HepG2 (cell line): ENCODE measurements around the gene IGF2. TPM values are rescaled to one million over a fixed set of nuclear protein-coding genes. Genes with fewer than 3 reads are reported as not detected.

ENCODE experiments used
- ATAC-seq: fragments of 200-7000 bp; cut with Tn5 transposase; 3 replicates; pipeline ENCODE4 v1.9.1; 2020; ENCODE audit warnings: mild to moderate bottlenecking, moderate library complexity
- BruUV-seq: library from RNA; stranded (reverse); fragments of 400-500 nt; replicated peaks from 2 replicates; lab custom pipeline; 2021; lab: Mats Ljungman, UMichigan
- CTCF ChIA-PET: fragments of 300-600 bp; formaldehyde crosslinking; extraction: SDS; loops from one replicate; lab custom pipeline; 2021; ENCODE audit warnings: low total read pairs, inconsistent platforms, low intra/inter-chr PET ratio; lab: Yijun Ruan, JAX
- POLR2A ChIA-PET: fragments of 350-600 bp; sonication (Branson Sonifier 250); formaldehyde crosslinking; loops from one replicate; lab custom pipeline; 2020; ENCODE audit warnings: antibody characterized with exemption, inconsistent platforms; lab: Yijun Ruan, JAX
- DNase-seq: peaks from one replicate; pipeline ENCODE4 v3.0.0-alpha.2; 2015; ENCODE audit warnings: low spot score
- FAIRE-seq: peaks from 3 replicates; lab custom pipeline; 2011; peaks lifted over from hg19 to GRCh38; lab: Jason Lieb, UNC
- H2AFZ ChIP-seq: one replicate; pipeline ENCODE4 v1.6.1; 2011; ENCODE audit warnings: low read length, inconsistent platforms
- H3K27ac ChIP-seq: fragments of 300-600 bp; 3 replicates; pipeline ENCODE4 v1.8.0; 2011; ENCODE audit warnings: mixed run types, mild to moderate bottlenecking, mixed read lengths, low read length, inconsistent platforms; ENCODE audit not compliant: insufficient read depth; ENCODE audit errors: extremely low read length
- H3K27me3 ChIP-seq, 2 experiments: fragments of 200-600 bp in 1 of 2; 2 replicates in 1 of 2; 3 replicates in 1 of 2; pipeline versions ENCODE4 v1.6.0 to v1.8.0; 2011; ENCODE audit warnings: low read length in 2 of 2, mild to moderate bottlenecking in 2 of 2, moderate library complexity in 2 of 2, inconsistent platforms in 1 of 2; ENCODE audit not compliant: insufficient read depth in 2 of 2, control insufficient read depth in 1 of 2
- H3K36me3 ChIP-seq, 2 experiments: fragments of 200-600 bp in 1 of 2; replicated peaks in 1 of 2; 2 replicates in 1 of 2; 3 replicates in 1 of 2; pipeline versions ENCODE4 v1.5.1 to v1.8.0; 2011; ENCODE audit warnings: low read length in 2 of 2, inconsistent platforms in 1 of 2; ENCODE audit not compliant: insufficient read depth in 2 of 2, control insufficient read depth in 1 of 2
- H3K4me1 ChIP-seq: 2 replicates; pipeline ENCODE4 v1.5.1; 2012; ENCODE audit warnings: low read length, inconsistent platforms; ENCODE audit not compliant: insufficient read depth
- H3K4me2 ChIP-seq: 2 replicates; pipeline ENCODE4 v1.6.0; 2011; ENCODE audit warnings: low read depth, low read length, inconsistent platforms
- H3K4me3 ChIP-seq, 3 experiments: fragments of 200-600 bp in 1 of 3; sonication (generic), shearing (Covaris generic) in 1 of 3; replicated peaks in 1 of 3; 2 replicates each; pipeline ENCODE4 v1.5.1; 2011 to 2016; ENCODE audit warnings: low read length in 3 of 3, inconsistent platforms in 2 of 3, low read depth in 2 of 3, mild to moderate bottlenecking in 2 of 3, control low read depth in 1 of 3, mixed read lengths in 1 of 3; ENCODE audit not compliant: insufficient read depth in 1 of 3
- H3K79me2 ChIP-seq: one replicate; pipeline ENCODE4 v1.6.1; 2011; ENCODE audit warnings: low read length, inconsistent platforms; ENCODE audit not compliant: insufficient read depth
- H3K9ac ChIP-seq: 2 replicates; pipeline ENCODE4 v1.6.0; 2011; ENCODE audit warnings: mild to moderate bottlenecking, low read depth, low read length, inconsistent platforms; ENCODE audit not compliant: insufficient read depth
- H3K9me3 ChIP-seq: 2 replicates; pipeline ENCODE4 v1.5.1; 2012; ENCODE audit warnings: mild to moderate bottlenecking, low read length
- H4K20me1 ChIP-seq: 2 replicates; pipeline ENCODE4 v1.6.0; 2011; ENCODE audit warnings: inconsistent platforms, mild to moderate bottlenecking, low read length, moderate library complexity; ENCODE audit not compliant: insufficient read depth
- CBX2 ChIP-seq, 2 experiments: fragments of 200-600 bp in 1 of 2; sonication (generic); formaldehyde crosslinking in 1 of 2; IDR thresholded peaks; 2 replicates each; pipeline versions ENCODE4 v1.7.0 to v1.8.1; 2018 to 2022; ENCODE audit warnings: low read depth in 2 of 2, low read length in 1 of 2, mild to moderate bottlenecking in 1 of 2, missing genetic modification reagents in 1 of 2
- HDAC6 ChIP-seq: fragments of 200-600 bp; sonication (generic); IDR thresholded peaks from 2 replicates; pipeline ENCODE4 v1.7.0; 2017; ENCODE audit warnings: mild to moderate bottlenecking, antibody characterized with exemption, low read length, low read depth
- KDM6A ChIP-seq: IDR thresholded peaks from 2 replicates; pipeline ENCODE4 v1.6.1; 2016; ENCODE audit warnings: low read depth
- PRDM15 ChIP-seq: sonication (generic); formaldehyde crosslinking; IDR thresholded peaks from 2 replicates; pipeline ENCODE4 v1.4.0; 2020; ENCODE audit warnings: missing genetic modification reagents
- RARG ChIP-seq: sonication (generic); formaldehyde crosslinking; IDR thresholded peaks from 2 replicates; pipeline ENCODE4 v1.4.0; 2020; ENCODE audit warnings: low read depth, mild to moderate bottlenecking, missing genetic modification reagents
- RCOR2 ChIP-seq: IDR thresholded peaks from 2 replicates; pipeline ENCODE4 v1.6.1; 2016; ENCODE audit warnings: missing biosample characterization, missing genetic modification reagents
- RELA ChIP-seq: sonication (generic); formaldehyde crosslinking; IDR thresholded peaks from 2 replicates; pipeline ENCODE4 v1.4.0; 2020; ENCODE audit warnings: missing genetic modification reagents
- TAF15 ChIP-seq: fragments of 200-400 bp; formaldehyde crosslinking; IDR thresholded peaks from one replicate; pipeline ENCODE4 v1.6.1; 2018; ENCODE audit warnings: mild to moderate bottlenecking, low read depth, low read length; ENCODE audit not compliant: poor library complexity, severe bottlenecking
- ZBTB44 ChIP-seq: sonication (generic); formaldehyde crosslinking; IDR thresholded peaks from 2 replicates; pipeline ENCODE4 v1.4.0; 2020; ENCODE audit warnings: missing genetic modification reagents
- ZBTB7B ChIP-seq: sonication (generic); formaldehyde crosslinking; IDR thresholded peaks from 2 replicates; pipeline ENCODE4 v1.4.0; 2020; ENCODE audit warnings: missing genetic modification reagents
- ZNF263 ChIP-seq: sonication (generic); formaldehyde crosslinking; IDR thresholded peaks from 2 replicates; pipeline ENCODE4 v1.4.0; 2020; ENCODE audit warnings: missing genetic modification reagents
- ZNF543 ChIP-seq: sonication (generic); formaldehyde crosslinking; IDR thresholded peaks from 2 replicates; pipeline ENCODE4 v1.4.0; 2020; ENCODE audit warnings: mild to moderate bottlenecking, missing genetic modification reagents
- ZNF788 ChIP-seq: sonication (generic); formaldehyde crosslinking; IDR thresholded peaks from 2 replicates; pipeline ENCODE4 v1.5.0; 2020; ENCODE audit warnings: mild to moderate bottlenecking, missing genetic modification reagents, borderline replicate concordance
- ZNF879 ChIP-seq: sonication (generic); formaldehyde crosslinking; IDR thresholded peaks from 2 replicates; pipeline ENCODE4 v1.8.1; 2023; ENCODE audit warnings: missing genetic modification reagents
- WGBS: methylation state at CpG from one replicate; pipeline ENCODE4 v1.1.6; 2017; ENCODE audit warnings: low lambda C conversion rate; 5-methylcytosine and 5-hydroxymethylcytosine counted together
- in situ Hi-C: cut with HindIII; loops from 2 replicates; pipeline ENCODE4 v1.10.0; 2017; ENCODE audit warnings: low pct_unique_long_range_greater_than_20kb; ENCODE audit not compliant: extremely low pct_ligation_motif_present
- intact Hi-C: fragments of 100-400 bp; cut with micrococcal nuclease; formaldehyde crosslinking; loops from one replicate; pipeline ENCODE4 v1.10.0; 2022; ENCODE audit not compliant: unreplicated experiment
- polyA plus RNA-seq, 8 experiments: library from polyadenylated mRNA; depleted of rRNA in 3 of 8; stranded (reverse) in 7 of 8; unstranded in 1 of 8; fragments of >200 nt; fragmentation: Illumina TruSeq in 4 of 8; extraction: Trizol in 4 of 8; gene quantifications; 2 replicates each; pipeline versions ENCODE4 v1.2.1 to v1.2.3, GENCODE V29; 2011 to 2016; ENCODE audit warnings: low read depth in 4 of 8, missing spikeins in 1 of 8, mixed read lengths in 1 of 8; ENCODE audit not compliant: insufficient read depth in 1 of 8
- total RNA-seq, 5 experiments: library from RNA; depleted of rRNA; stranded (reverse); fragments of >200 nt; fragmentation: Illumina TruSeq; extraction: Trizol; gene quantifications; 2 replicates each; pipeline ENCODE4 v1.2.3, GENCODE V29; 2016; ENCODE audit warnings: low read depth in 1 of 5

The IGF2 gene
- total and polyA plus RNA-seq, 2 of the 13 experiments (the other 11 are each of a cell fraction or from before 2014, with no cell fraction given) = 79.1 to 254 TPM

- no TSS peak for BruUV-seq
- WGBS = 54% methylated on average over 8 of the region's 8 CpGs
Measured at GRCh38 chr11:2149460-2149859, 10.3 kb upstream of the IGF2 start.

GRCh38 chr11:2148595-2148994, 9.4 kb upstream of the IGF2 start:
- Histone ChIP-seq H4K20me1 (no peaks in the 10 kb centered on the region), H3K36me3 (no peaks in the 10 kb centered on the region), H3K4me1 (peaks cover 28% of the 10 kb centered on the region), H3K9ac (no peak overlapping the region), H2AFZ (no peak overlapping the region), H3K27ac (no peak overlapping the region), H3K9me3 (no peaks in the 10 kb centered on the region), H3K4me2 (no peak overlapping the region), H3K27me3 (peaks cover 13 to 47% of the 10 kb centered on the region in 2 experiments), H3K79me2 (no peaks in the 10 kb centered on the region), H3K4me3 (no peak overlapping the region)
- no peak for ATAC-seq
- ChIA-PET CTCF (no interaction called here), POLR2A (interaction anchor here (0.9 to 2.5 kb wide), 5 partner anchors 9 to 324 kb away, joined by 3 to 6 read pairs (median 3); partner anchors contain the start of gene IGF2)
- 68% methylated on average over 5 of the region's 5 CpGs for WGBS
- FAIRE-seq = no peak
- in situ Hi-C loops = no loop called here
- no peak for DNase-seq
- BruUV-seq = no TSS peak
- intact Hi-C loops = no loop called here
- TF ChIP-seq PRDM15 (no peak), ZNF543 (CRISPR knock-in tag) (no peak), ZNF879 (CRISPR knock-in tag) (no peak), RCOR2 (CRISPR knock-in tag) (no peak), ZNF788 (CRISPR knock-in tag) (no peak), HDAC6 (no peak), CBX2 (IDR thresholded peaks at IDR 0.05; ENCODE audit: low read depth, low read length) (no peak), CBX2 (CRISPR knock-in tag; IDR thresholded peaks at IDR 0.05; ENCODE audit: low read depth) (no peak), RARG (no peak)

More at GRCh38 chr11:2149460-2149859, 10.3 kb upstream of the IGF2 start:
- Histone ChIP-seq H3K4me3 (no peak overlapping the region), H4K20me1 (no peaks in the 10 kb centered on the region), H3K27ac (no peak overlapping the region), H2AFZ (no peak overlapping the region), H3K4me2 (no peak overlapping the region), H3K27me3 (peaks cover 22 to 47% of the 10 kb centered on the region in 2 experiments), H3K9ac (no peak overlapping the region), H3K79me2 (no peaks in the 10 kb centered on the region), H3K36me3 (no peaks in the 10 kb centered on the region), H3K9me3 (no peaks in the 10 kb centered on the region), H3K4me1 (peaks cover 20% of the 10 kb centered on the region)
- FAIRE-seq (no peak), ATAC-seq (no peak), DNase-seq (no peak)
- TF ChIP-seq TAF15 (no peak), KDM6A (CRISPR knock-in tag) (no peak), RELA (no peak), ZBTB7B (CRISPR knock-in tag) (no peak), ZBTB44 (CRISPR knock-in tag) (no peak), ZNF263 (no peak)
- ChIA-PET CTCF (interaction anchor here (1.2 to 4.2 kb wide), 8 partner anchors 113 to 324 kb away, joined by 5 to 108 read pairs (median 50); partner anchors contain the start of gene TNNI2), POLR2A (interaction anchor here (0.7 to 2.8 kb wide), 8 partner anchors 10 to 324 kb away, joined by 3 to 15 read pairs (median 4); partner anchors contain the start of gene IGF2)
- intact Hi-C loops (no loop called here), in situ Hi-C loops (no loop called here)
